Measurements from ENCODE around the gene GUK1. TPM values are rescaled to one million over a fixed set of nuclear protein-coding genes. Genes with fewer than 3 reads are reported as not detected.

GUK1 gene
- total and polyA plus RNA-seq, 2 of the 4 experiments (the other 2 are of a cell fraction) = 465 to 548 TPM

GRCh38 chr1:228180271-228180958 lies 40.3 kb downstream of the GUK1 start:
- Histone ChIP-seq H4K8ac (ENCODE audit: low read depth in 2 of 2, low read length in 2 of 2) (peak overlapping the region in 1 of 2 experiments; percentile 61; a peak in 2 of 4 replicates), H3K9ac (ENCODE audit: low read depth, low read length) (no peak overlapping the region), H3K4me2 (ENCODE audit: low read depth, low read length) (no peak overlapping the region), H3K18ac (ENCODE audit: low read depth, low read length) (peak overlapping the region; percentile 64; the same call in 1 of the 2 replicates), H3K9me3 (ENCODE audit: control insufficient read depth, insufficient read depth, low read length) (0 out of 2 replicates have a peak, but pooled peaks cover 2% of the 10 kb centered on the region), H3K23ac (ENCODE audit: low read depth, low read length) (peak overlapping the region; percentile 16; the same call in 1 of the 2 replicates), H3K4ac (ENCODE audit: low read depth, low read length) (peak overlapping the region; percentile 91), H3K9me1 (ENCODE audit: insufficient read depth, low read length) (peaks cover 18% of the 10 kb centered on the region), H2BK15ac (ENCODE audit: low read depth, low read length) (peak overlapping the region; percentile 70; the same call in 1 of the 3 replicates), H2BK20ac (ENCODE audit: low read depth, low read length) (peak overlapping the region; percentile 95), H3K27me3 (ENCODE audit: control insufficient read depth, insufficient read depth, low read length) (no peaks in the 10 kb centered on the region), H2AK5ac (ENCODE audit: low read depth, low read length) (peak overlapping the region; percentile 84), H3K14ac (replicated peaks; ENCODE audit: low read depth, low read length) (peak overlapping the region; percentile 76), H3K27ac (ENCODE audit: insufficient read depth, low read length) (peak overlapping the region; percentile 27; the same call in 1 of the 2 replicates), H2AK9ac (replicated peaks; ENCODE audit: low read depth, low read length, poor library complexity) (no peak overlapping the region), H4K91ac (ENCODE audit: insufficient read depth, low read depth, low read length) (peak overlapping the region; percentile 81), H3K79me1 (ENCODE audit: low read depth in 1 of 2, low read length in 2 of 2) (peaks cover 6 to 26% of the 10 kb centered on the region in 2 experiments; a peak in 3 of 4 replicates), H4K5ac (ENCODE audit: low read depth, low read length) (peak overlapping the region; percentile 72; the same call in 1 of the 2 replicates), H2AFZ (replicated peaks; ENCODE audit: low read length, poor library complexity) (no peak overlapping the region), H3K56ac (ENCODE audit: extremely low read depth, insufficient read depth, low read length) (no peak overlapping the region), H2BK5ac (ENCODE audit: low read depth, low read length, poor library complexity, severe bottlenecking) (no peak overlapping the region), H2BK120ac (ENCODE audit: low read depth, low read length) (peak overlapping the region; percentile 81), H3K36me3 (ENCODE audit: control insufficient read depth, insufficient read depth, low read length) (no peaks in the 10 kb centered on the region), H3K4me3 (ENCODE audit: insufficient read depth, low read depth, low read length) (no peak overlapping the region), H4K20me1 (ENCODE audit: insufficient read depth, low read length) (no peaks in the 10 kb centered on the region), H3K4me1 (ENCODE audit: control insufficient read depth, insufficient read depth, low read length) (peaks cover 11% of the 10 kb centered on the region)
- WGBS, 2 experiments (ENCODE audit: extremely low coverage in 2 of 2, insufficient read length in 1 of 2) = no CpG with 5 or more reads among the region's 4 CpGs
- BruUV-seq (replicated peaks) = no TSS peak
- DNase-seq = no peak
- no peak for ATAC-seq (ENCODE audit: low read depth)
- intact Hi-C loops (cut with micrococcal nuclease) = no loop called here
- ChIA-PET CTCF (interaction anchor here (0.6 kb wide), 1 partner anchor 296 kb away, joined by 6 read pairs; no protein-coding TSS in a partner anchor), POLR2A (ENCODE audit: unreplicated experiment) (interaction anchor here (0.6 kb wide), 1 partner anchor 1376 kb away, joined by 4 read pairs; no protein-coding TSS in a partner anchor)
- in situ Hi-C loops (cut with MboI; ENCODE audit: low sequenced_read_pairs) = no loop called here
- dilution Hi-C loops (cut with HindIII; ENCODE audit: low sequenced_read_pairs, unreplicated experiment) = no loop called here
- TF ChIP-seq USF2 (IDR thresholded peaks at IDR 0.05; ENCODE audit: low read depth, low read length) = no peak
- no peak for TF ChIP-seq CHD1 (IDR thresholded peaks at IDR 0.05; ENCODE audit: low read depth, low read length)
- TF ChIP-seq RFX5 (IDR thresholded peaks at IDR 0.05; ENCODE audit: low read depth, low read length) = no peak
- no peak for TF ChIP-seq MAZ (IDR thresholded peaks at IDR 0.05; ENCODE audit: borderline replicate concordance, low read depth, low read length)
- no peak for TF ChIP-seq BHLHE40 (IDR thresholded peaks at IDR 0.05; ENCODE audit: low read depth, low read length)
- TF ChIP-seq POLR2A (IDR thresholded peaks at IDR 0.05; ENCODE audit: low read depth, low read length) = no peak
- TF ChIP-seq NFE2L2 (IDR thresholded peaks at IDR 0.05; ENCODE audit: low read depth, low read length) = no peak
- no peak for TF ChIP-seq MAFK (IDR thresholded peaks at IDR 0.05; ENCODE audit: low read depth, low read length)
- TF ChIP-seq RCOR1 (IDR thresholded peaks at IDR 0.05; ENCODE audit: insufficient replicate concordance, low read length) = no peak
- no peak for TF ChIP-seq MXI1 (IDR thresholded peaks at IDR 0.05; ENCODE audit: borderline replicate concordance, low read depth, low read length)
- no peak for TF ChIP-seq CTCF (conservative IDR thresholded peaks at IDR 0.05; ENCODE audit: low read depth, low read length)
- no peak for TF ChIP-seq CEBPB (IDR thresholded peaks at IDR 0.05; ENCODE audit: low read depth, low read length)
- TF ChIP-seq FOS (IDR thresholded peaks at IDR 0.05; ENCODE audit: low read depth, low read length) = no peak
- TF ChIP-seq RAD21 (IDR thresholded peaks at IDR 0.05; ENCODE audit: low read length) = no peak
- TF ChIP-seq SMC3 (IDR thresholded peaks at IDR 0.05; ENCODE audit: low read depth, low read length) = no peak
